22Rv1 (cell line): ENCODE measurements around the gene APOBEC3F.

Source experiments
- CTCF ChIP-seq: fragments of 450-650 bp; IDR thresholded peaks from 2 replicates; pipeline ENCODE4 v1.5.1; 2017; ENCODE audit warnings: mild to moderate bottlenecking
- ZFX ChIP-seq: fragments of 450-650 bp; IDR thresholded peaks from 2 replicates; pipeline ENCODE4 v1.6.1; 2017; ENCODE audit warnings: antibody characterized with exemption, borderline replicate concordance

GRCh38 chr22:39081016-39081415 is 40.4 kb downstream of the APOBEC3F start:
- no peak for TF ChIP-seq CTCF
- TF ChIP-seq ZFX, result no peak
